ENCODE data around the gene AKNA. TPM values are rescaled to one million over a fixed set of nuclear protein-coding genes. Genes with fewer than 3 reads are reported as not detected.

The AKNA gene
- total RNA-seq, 2 donors from 2014 or later: 263 to 323 TPM

GRCh38 chr9:114411452-114411851 is 23.7 kb upstream of the AKNA start:
- Mint-ChIP-seq H3K36me3 (ENCODE audit: low read depth) (peaks cover 2% of the 10 kb centered on the region), H3K4me1 (peaks cover 17% of the 10 kb centered on the region), H3K27me3 (peaks cover 6% of the 10 kb centered on the region), H3K27ac (no peak overlapping the region), H3K4me3 (no peak overlapping the region)
- DNase-seq (no peak), ATAC-seq (no peak)
- no peaks in the 10 kb centered on the region for H3K9me3 ChIP-seq (ENCODE audit: control insufficient read depth, low read length, poor library complexity, severe bottlenecking)

GRCh38 chr9:114410910-114411309 is 23.1 kb upstream of the AKNA start:
- H3K36me3 Mint-ChIP-seq (ENCODE audit: low read depth): peaks cover 2% of the 10 kb centered on the region
- no peak for DNase-seq
- H3K4me3 Mint-ChIP-seq: no peak overlapping the region
- peaks cover 6% of the 10 kb centered on the region for H3K27me3 Mint-ChIP-seq
- ATAC-seq: no peak
- H3K4me1 Mint-ChIP-seq: peaks cover 16% of the 10 kb centered on the region
- no peaks in the 10 kb centered on the region for H3K9me3 ChIP-seq (ENCODE audit: control insufficient read depth, low read length, poor library complexity, severe bottlenecking)
- H3K27ac Mint-ChIP-seq: no peak overlapping the region

GRCh38 chr9:114409842-114410241 is 22.1 kb upstream of the AKNA start:
- DNase-seq (no peak), ATAC-seq (no peak)
- Mint-ChIP-seq H3K4me3 (peak overlapping the region; percentile 28), H3K4me1 (peaks cover 19% of the 10 kb centered on the region), H3K27me3 (peaks cover 6% of the 10 kb centered on the region), H3K36me3 (ENCODE audit: low read depth) (peaks cover 2% of the 10 kb centered on the region), H3K27ac (no peak overlapping the region)
- no peaks in the 10 kb centered on the region for H3K9me3 ChIP-seq (ENCODE audit: control insufficient read depth, low read length, poor library complexity, severe bottlenecking)

- H3K27me3 Mint-ChIP-seq: peaks cover 6% of the 10 kb centered on the region
- peak overlapping the region; percentile 28 for H3K4me3 Mint-ChIP-seq
- peaks cover 19% of the 10 kb centered on the region for H3K4me1 Mint-ChIP-seq
- ATAC-seq: no peak
- peaks cover 2% of the 10 kb centered on the region for H3K36me3 Mint-ChIP-seq (ENCODE audit: low read depth)
- no peaks in the 10 kb centered on the region for H3K9me3 ChIP-seq (ENCODE audit: control insufficient read depth, low read length, poor library complexity, severe bottlenecking)
- no peak overlapping the region for H3K27ac Mint-ChIP-seq
- no peak for DNase-seq
These were observed 21.5 kb upstream of the AKNA start for GRCh38 chr9:114409103-114409780.

GRCh38 chr9:114408645-114409044 is 20.9 kb upstream of the AKNA start:
- H3K4me1 Mint-ChIP-seq: peaks cover 19% of the 10 kb centered on the region
- H3K4me3 Mint-ChIP-seq: no peak overlapping the region
- H3K27me3 Mint-ChIP-seq: peaks cover 6% of the 10 kb centered on the region
- peaks cover 2% of the 10 kb centered on the region for H3K36me3 Mint-ChIP-seq (ENCODE audit: low read depth)
- ATAC-seq (no peak), DNase-seq (no peak)
- H3K27ac Mint-ChIP-seq: no peak overlapping the region
- no peaks in the 10 kb centered on the region for H3K9me3 ChIP-seq (ENCODE audit: control insufficient read depth, low read length, poor library complexity, severe bottlenecking)

- no peak overlapping the region for H3K4me3 Mint-ChIP-seq
- no peak for DNase-seq
- peaks cover 6% of the 10 kb centered on the region for H3K27me3 Mint-ChIP-seq
- H3K27ac Mint-ChIP-seq: no peak overlapping the region
- H3K4me1 Mint-ChIP-seq: peaks cover 19% of the 10 kb centered on the region
- H3K36me3 Mint-ChIP-seq (ENCODE audit: low read depth): peaks cover 2% of the 10 kb centered on the region
- ATAC-seq: no peak
- no peaks in the 10 kb centered on the region for H3K9me3 ChIP-seq (ENCODE audit: control insufficient read depth, low read length, poor library complexity, severe bottlenecking)
These were observed 20.1 kb upstream of the AKNA start for GRCh38 chr9:114407889-114408288.

GRCh38 chr9:114406441-114406840 is 18.7 kb upstream of the AKNA start:
- DNase-seq: no peak
- H3K36me3 Mint-ChIP-seq (ENCODE audit: low read depth): peaks cover 2% of the 10 kb centered on the region
- no peak for ATAC-seq
- no peak overlapping the region for H3K27ac Mint-ChIP-seq
- H3K4me3 Mint-ChIP-seq: no peak overlapping the region
- H3K9me3 ChIP-seq (ENCODE audit: control insufficient read depth, low read length, poor library complexity, severe bottlenecking): no peaks in the 10 kb centered on the region
- H3K4me1 Mint-ChIP-seq: peaks cover 19% of the 10 kb centered on the region
- peaks cover 6% of the 10 kb centered on the region for H3K27me3 Mint-ChIP-seq

GRCh38 chr9:114405294-114406034 is 17.7 kb upstream of the AKNA start:
- Mint-ChIP-seq H3K27ac (peak overlapping the region; percentile 27), H3K4me1 (peaks cover 19% of the 10 kb centered on the region), H3K4me3 (peak overlapping the region; percentile 36), H3K27me3 (peaks cover 6% of the 10 kb centered on the region), H3K36me3 (ENCODE audit: low read depth) (peaks cover 2% of the 10 kb centered on the region)
- no peaks in the 10 kb centered on the region for H3K9me3 ChIP-seq (ENCODE audit: control insufficient read depth, low read length, poor library complexity, severe bottlenecking)
- peak; percentile 99 for ATAC-seq
- DNase-seq: peak; percentile 48 to 72 (median 60)

GRCh38 chr9:114404531-114404930 is 16.7 kb upstream of the AKNA start:
- H3K9me3 ChIP-seq (ENCODE audit: control insufficient read depth, low read length, poor library complexity, severe bottlenecking): no peaks in the 10 kb centered on the region
- Mint-ChIP-seq H3K4me3 (no peak overlapping the region), H3K27me3 (peaks cover under 1% of the 10 kb centered on the region), H3K4me1 (peaks cover 12% of the 10 kb centered on the region), H3K36me3 (ENCODE audit: low read depth) (peaks cover 2% of the 10 kb centered on the region), H3K27ac (no peak overlapping the region)
- no peak for ATAC-seq
- no peak for DNase-seq

GRCh38 chr9:114403153-114403756 is 15.5 kb upstream of the AKNA start:
- no peaks in the 10 kb centered on the region for H3K36me3 Mint-ChIP-seq (ENCODE audit: low read depth)
- H3K27ac Mint-ChIP-seq: no peak overlapping the region
- ATAC-seq (no peak), DNase-seq (no peak)
- no peaks in the 10 kb centered on the region for H3K9me3 ChIP-seq (ENCODE audit: control insufficient read depth, low read length, poor library complexity, severe bottlenecking)
- no peak overlapping the region for H3K4me3 Mint-ChIP-seq
- peaks cover 6% of the 10 kb centered on the region for H3K4me1 Mint-ChIP-seq
- H3K27me3 Mint-ChIP-seq: no peaks in the 10 kb centered on the region

- H3K4me3 Mint-ChIP-seq: no peak overlapping the region
- ATAC-seq (no peak), DNase-seq (no peak)
- peaks cover 17% of the 10 kb centered on the region for H3K4me1 Mint-ChIP-seq
- H3K36me3 Mint-ChIP-seq (ENCODE audit: low read depth): no peaks in the 10 kb centered on the region
- no peaks in the 10 kb centered on the region for H3K27me3 Mint-ChIP-seq
- H3K27ac Mint-ChIP-seq: no peak overlapping the region
- no peaks in the 10 kb centered on the region for H3K9me3 ChIP-seq (ENCODE audit: control insufficient read depth, low read length, poor library complexity, severe bottlenecking)
These were observed 13.6 kb upstream of the AKNA start for GRCh38 chr9:114401344-114401743.

GRCh38 chr9:114400772-114401171 is 13.0 kb upstream of the AKNA start:
- DNase-seq (no peak), ATAC-seq (no peak)
- Mint-ChIP-seq H3K27me3 (no peaks in the 10 kb centered on the region), H3K4me1 (peaks cover 19% of the 10 kb centered on the region), H3K4me3 (no peak overlapping the region), H3K27ac (no peak overlapping the region), H3K36me3 (ENCODE audit: low read depth) (no peaks in the 10 kb centered on the region)
- H3K9me3 ChIP-seq (ENCODE audit: control insufficient read depth, low read length, poor library complexity, severe bottlenecking): no peaks in the 10 kb centered on the region

GRCh38 chr9:114400219-114400618 is 12.4 kb upstream of the AKNA start:
- Mint-ChIP-seq H3K4me3 (no peak overlapping the region), H3K4me1 (peaks cover 19% of the 10 kb centered on the region), H3K27me3 (no peaks in the 10 kb centered on the region), H3K36me3 (ENCODE audit: low read depth) (no peaks in the 10 kb centered on the region), H3K27ac (no peak overlapping the region)
- DNase-seq (no peak), ATAC-seq (no peak)
- H3K9me3 ChIP-seq (ENCODE audit: control insufficient read depth, low read length, poor library complexity, severe bottlenecking): no peaks in the 10 kb centered on the region

Data from T-helper 17 cell (primary cell).